ENCODE results near the gene SOX9. TPM values are rescaled to one million over a fixed set of nuclear protein-coding genes. Genes with fewer than 3 reads are reported as not detected.

The SOX9 gene
- total RNA-seq, 2 donors from 2014 or later, result 52.3 to 74.2 TPM

- H3K9me3 ChIP-seq, result no peaks in the 10 kb centered on the region
- H3K36me3 ChIP-seq, result no peaks in the 10 kb centered on the region
- DNase-seq, result no peak
- H3K9ac ChIP-seq (ENCODE audit: low read depth in 2 of 2, low read length in 2 of 2), result no peak overlapping the region
- intact Hi-C loops (cut with DNase I), result no loop called here
- H3K4me3 ChIP-seq, result no peak overlapping the region
- TF ChIP-seq CTCF (IDR thresholded peaks at IDR 0.05), result no peak
- H3K27ac ChIP-seq, result no peak overlapping the region
- no peaks in the 10 kb centered on the region for H3K4me1 ChIP-seq
- no peaks in the 10 kb centered on the region for H3K27me3 ChIP-seq
Observed at GRCh38 chr17:72102366-72102765, 18.5 kb upstream of the SOX9 start.

GRCh38 chr17:72104164-72104862 is 16.5 kb upstream of the SOX9 start:
- Histone ChIP-seq H3K4me1 (no peaks in the 10 kb centered on the region), H3K27me3 (no peaks in the 10 kb centered on the region), H3K36me3 (no peaks in the 10 kb centered on the region), H3K9ac (ENCODE audit: low read depth in 2 of 2, low read length in 2 of 2) (no peak overlapping the region), H3K4me3 (no peak overlapping the region), H3K27ac (no peak overlapping the region), H3K9me3 (no peaks in the 10 kb centered on the region)
- DNase-seq, result no peak
- intact Hi-C loops (cut with DNase I), result no loop called here
- no peak for TF ChIP-seq CTCF (IDR thresholded peaks at IDR 0.05)

- Histone ChIP-seq H3K9me3 (no peaks in the 10 kb centered on the region), H3K27me3 (no peaks in the 10 kb centered on the region), H3K36me3 (no peaks in the 10 kb centered on the region), H3K4me1 (no peaks in the 10 kb centered on the region), H3K4me3 (no peak overlapping the region), H3K9ac (ENCODE audit: low read depth in 2 of 2, low read length in 2 of 2) (no peak overlapping the region), H3K27ac (no peak overlapping the region)
- no peak for TF ChIP-seq CTCF (IDR thresholded peaks at IDR 0.05)
- no peak for DNase-seq
- intact Hi-C loops (cut with DNase I), result no loop called here
Observed at GRCh38 chr17:72104863-72105234, 16.0 kb upstream of the SOX9 start.

GRCh38 chr17:72107100-72107499 is 13.7 kb upstream of the SOX9 start:
- intact Hi-C loops (cut with DNase I), result no loop called here
- H3K27me3 ChIP-seq, result no peaks in the 10 kb centered on the region

GRCh38 chr17:72110231-72110941 is 10.4 kb upstream of the SOX9 start:
- no peak overlapping the region for H3K9ac ChIP-seq (ENCODE audit: low read depth in 2 of 2, low read length in 2 of 2)
- peak overlapping the region; percentile 1 for H3K4me3 ChIP-seq
- intact Hi-C loops (cut with DNase I), result loop anchor here (5.0 to 10.0 kb wide), 2 partner anchors 136 to 638 kb away; no protein-coding TSS in a partner anchor
- peaks cover 3% of the 10 kb centered on the region for H3K27me3 ChIP-seq
- no peaks in the 10 kb centered on the region for H3K36me3 ChIP-seq
- no peak overlapping the region for H3K27ac ChIP-seq
- H3K9me3 ChIP-seq, result no peaks in the 10 kb centered on the region
- no peaks in the 10 kb centered on the region for H3K4me1 ChIP-seq
- DNase-seq, result peak; percentile 23
- TF ChIP-seq CTCF (IDR thresholded peaks at IDR 0.05), result no peak

More at GRCh38 chr17:72107100-72107499, 13.7 kb upstream of the SOX9 start:
- DNase-seq, result no peak
- H3K36me3 ChIP-seq, result no peaks in the 10 kb centered on the region
- TF ChIP-seq CTCF (IDR thresholded peaks at IDR 0.05), result no peak
- no peak overlapping the region for H3K4me3 ChIP-seq
- H3K4me1 ChIP-seq, result no peaks in the 10 kb centered on the region
- no peak overlapping the region for H3K9ac ChIP-seq (ENCODE audit: low read depth in 2 of 2, low read length in 2 of 2)
- H3K9me3 ChIP-seq, result no peaks in the 10 kb centered on the region
- H3K27ac ChIP-seq, result no peak overlapping the region

Measured in colonic mucosa (tissue), 4 donors.